Nephron (organoid): ENCODE results near the gene S100PBP.

Source experiments
- H3K27ac Mint-ChIP-seq, 3 experiments: 2 replicates each; pipeline ENCODE4 v1.8.0; 2020; ENCODE audit warnings: mixed read lengths in 3 of 3, mild to moderate bottlenecking in 2 of 3, moderate library complexity in 1 of 3
- H3K27me3 Mint-ChIP-seq: 2 replicates; pipeline ENCODE4 v1.8.0; 2021; ENCODE audit warnings: low read depth, mild to moderate bottlenecking, moderate library complexity, mixed read lengths
- H3K36me3 Mint-ChIP-seq: 2 replicates; pipeline ENCODE4 v1.8.0; 2020; ENCODE audit warnings: low read depth, mixed read lengths
- H3K4me1 Mint-ChIP-seq: 2 replicates; pipeline ENCODE4 v1.8.0; 2020; ENCODE audit warnings: mixed read lengths
- H3K4me3 Mint-ChIP-seq, 3 experiments: 2 replicates each; pipeline ENCODE4 v1.8.0; 2020; ENCODE audit warnings: mild to moderate bottlenecking in 3 of 3, mixed read lengths in 3 of 3, moderate library complexity in 2 of 3
- H3K9me3 Mint-ChIP-seq: 2 replicates; pipeline ENCODE4 v1.8.0; 2020; ENCODE audit warnings: mixed read lengths
- TF ChIP-seq, protein P1 (sequence below), 3 experiments: fragments of 200-600 bp; sonication (generic); IDR thresholded peaks; one replicate each; pipeline ENCODE4 v1.5.0; 2021; ENCODE audit warnings: antibody characterized with exemption in 3 of 3; ENCODE audit not compliant: unreplicated experiment in 3 of 3

S100PBP gene

DNA sequence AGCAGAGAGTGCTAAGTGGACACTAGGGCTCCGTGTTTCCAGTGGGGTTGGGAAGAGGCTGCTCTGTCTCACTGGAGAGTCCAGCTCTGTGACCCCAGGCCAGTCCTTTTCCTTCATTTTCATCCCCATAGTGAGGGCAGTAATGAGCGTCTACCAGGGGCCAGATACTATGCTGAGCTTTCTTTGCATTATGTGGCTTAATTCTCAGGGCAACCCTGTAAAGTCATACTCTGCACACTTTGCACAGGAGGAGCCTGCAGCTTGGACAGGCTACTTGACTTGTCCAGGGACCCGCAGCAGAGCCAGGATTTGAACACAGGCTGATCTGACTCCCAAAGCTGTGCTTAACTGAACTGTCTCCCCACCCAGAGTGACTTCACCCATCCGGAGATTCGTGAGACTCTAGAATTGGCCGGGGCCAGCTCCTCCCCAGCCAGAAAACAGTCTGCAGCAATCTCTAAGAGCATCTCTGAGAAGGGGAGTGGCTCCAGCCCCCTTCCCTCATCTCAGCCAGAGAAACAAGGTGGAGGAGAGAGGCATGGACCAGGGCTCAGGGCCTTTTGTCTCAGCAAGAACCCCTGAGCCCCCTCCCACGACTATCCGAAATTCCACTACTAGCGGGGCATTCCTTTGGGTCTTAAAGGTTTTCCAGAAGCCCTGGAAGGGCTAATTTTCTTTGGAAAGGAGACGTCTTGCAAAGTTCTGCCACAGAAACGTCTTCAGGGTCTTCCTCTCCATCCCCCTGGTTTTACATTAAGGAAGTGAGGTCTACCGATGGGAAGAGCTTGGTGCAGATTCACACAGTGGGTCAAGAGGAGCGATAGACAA, 54.1 kb downstream of the S100PBP start:
- H3K4me1 Mint-ChIP-seq: peaks cover 64% of the 10 kb centered on the region
- H3K36me3 Mint-ChIP-seq: peaks cover 18% of the 10 kb centered on the region
- peaks cover 22% of the 10 kb centered on the region for H3K27me3 Mint-ChIP-seq
- peak overlapping the region; percentile 82 to 95 (median 89) for H3K4me3 Mint-ChIP-seq
- TF ChIP-seq, protein P1, sequence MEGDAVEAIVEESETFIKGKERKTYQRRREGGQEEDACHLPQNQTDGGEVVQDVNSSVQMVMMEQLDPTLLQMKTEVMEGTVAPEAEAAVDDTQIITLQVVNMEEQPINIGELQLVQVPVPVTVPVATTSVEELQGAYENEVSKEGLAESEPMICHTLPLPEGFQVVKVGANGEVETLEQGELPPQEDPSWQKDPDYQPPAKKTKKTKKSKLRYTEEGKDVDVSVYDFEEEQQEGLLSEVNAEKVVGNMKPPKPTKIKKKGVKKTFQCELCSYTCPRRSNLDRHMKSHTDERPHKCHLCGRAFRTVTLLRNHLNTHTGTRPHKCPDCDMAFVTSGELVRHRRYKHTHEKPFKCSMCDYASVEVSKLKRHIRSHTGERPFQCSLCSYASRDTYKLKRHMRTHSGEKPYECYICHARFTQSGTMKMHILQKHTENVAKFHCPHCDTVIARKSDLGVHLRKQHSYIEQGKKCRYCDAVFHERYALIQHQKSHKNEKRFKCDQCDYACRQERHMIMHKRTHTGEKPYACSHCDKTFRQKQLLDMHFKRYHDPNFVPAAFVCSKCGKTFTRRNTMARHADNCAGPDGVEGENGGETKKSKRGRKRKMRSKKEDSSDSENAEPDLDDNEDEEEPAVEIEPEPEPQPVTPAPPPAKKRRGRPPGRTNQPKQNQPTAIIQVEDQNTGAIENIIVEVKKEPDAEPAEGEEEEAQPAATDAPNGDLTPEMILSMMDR (IDR thresholded peaks at IDR 0.05; ENCODE audit: unreplicated experiment in 3 of 3): no peak
- peak overlapping the region; percentile 93 to 97 (median 94) for H3K27ac Mint-ChIP-seq
- H3K9me3 Mint-ChIP-seq: no peaks in the 10 kb centered on the region

DNA sequence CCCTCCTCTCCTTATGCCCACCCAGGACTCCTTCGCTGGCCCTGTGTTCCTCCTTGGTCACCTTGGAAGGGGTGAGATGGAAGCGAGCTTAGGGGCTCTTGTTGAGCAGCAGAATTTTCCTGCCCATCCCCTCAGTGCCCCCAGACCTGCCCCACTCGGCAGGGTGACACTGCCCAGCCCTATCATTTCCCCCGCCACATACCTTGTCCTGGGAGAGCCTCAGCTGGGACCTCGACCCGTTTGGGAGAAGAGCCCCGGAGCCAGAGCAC, 54.7 kb downstream of the S100PBP start:
- TF ChIP-seq, protein P1 (IDR thresholded peaks at IDR 0.05; ENCODE audit: unreplicated experiment in 3 of 3): no peak
- Mint-ChIP-seq H3K36me3 (peaks cover 15% of the 10 kb centered on the region), H3K4me1 (peaks cover 59% of the 10 kb centered on the region), H3K27me3 (peaks cover 22% of the 10 kb centered on the region), H3K9me3 (no peaks in the 10 kb centered on the region), H3K4me3 (peak overlapping the region; percentile 82 to 95 (median 89)), H3K27ac (peak overlapping the region; percentile 93 to 97 (median 94))

DNA sequence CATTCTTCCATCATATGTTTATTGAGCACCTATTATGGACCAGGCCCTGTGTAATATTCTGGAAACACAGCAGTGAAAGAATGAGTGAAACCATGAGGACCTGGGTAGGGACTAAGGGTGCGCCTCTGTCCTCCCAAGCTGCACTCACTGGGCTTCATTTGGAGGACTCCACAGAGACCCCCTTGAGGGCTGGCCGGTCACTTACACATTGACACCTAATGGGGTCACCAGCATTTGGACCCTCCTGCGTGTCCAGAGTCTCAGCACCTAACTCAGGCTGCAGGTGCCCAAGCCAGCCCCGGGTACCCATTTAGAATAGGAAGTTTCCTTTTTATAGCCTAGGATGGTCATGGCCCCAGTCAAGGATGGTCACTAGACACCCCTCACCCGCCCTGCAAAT, 56.0 kb downstream of the S100PBP start:
- TF ChIP-seq, protein P1 (IDR thresholded peaks at IDR 0.05; ENCODE audit: unreplicated experiment in 3 of 3): no peak
- Mint-ChIP-seq H3K4me3 (no peak overlapping the region), H3K4me1 (peaks cover 62% of the 10 kb centered on the region), H3K9me3 (no peaks in the 10 kb centered on the region), H3K36me3 (peaks cover 4% of the 10 kb centered on the region), H3K27ac (no peak overlapping the region), H3K27me3 (peaks cover 29% of the 10 kb centered on the region)

DNA sequence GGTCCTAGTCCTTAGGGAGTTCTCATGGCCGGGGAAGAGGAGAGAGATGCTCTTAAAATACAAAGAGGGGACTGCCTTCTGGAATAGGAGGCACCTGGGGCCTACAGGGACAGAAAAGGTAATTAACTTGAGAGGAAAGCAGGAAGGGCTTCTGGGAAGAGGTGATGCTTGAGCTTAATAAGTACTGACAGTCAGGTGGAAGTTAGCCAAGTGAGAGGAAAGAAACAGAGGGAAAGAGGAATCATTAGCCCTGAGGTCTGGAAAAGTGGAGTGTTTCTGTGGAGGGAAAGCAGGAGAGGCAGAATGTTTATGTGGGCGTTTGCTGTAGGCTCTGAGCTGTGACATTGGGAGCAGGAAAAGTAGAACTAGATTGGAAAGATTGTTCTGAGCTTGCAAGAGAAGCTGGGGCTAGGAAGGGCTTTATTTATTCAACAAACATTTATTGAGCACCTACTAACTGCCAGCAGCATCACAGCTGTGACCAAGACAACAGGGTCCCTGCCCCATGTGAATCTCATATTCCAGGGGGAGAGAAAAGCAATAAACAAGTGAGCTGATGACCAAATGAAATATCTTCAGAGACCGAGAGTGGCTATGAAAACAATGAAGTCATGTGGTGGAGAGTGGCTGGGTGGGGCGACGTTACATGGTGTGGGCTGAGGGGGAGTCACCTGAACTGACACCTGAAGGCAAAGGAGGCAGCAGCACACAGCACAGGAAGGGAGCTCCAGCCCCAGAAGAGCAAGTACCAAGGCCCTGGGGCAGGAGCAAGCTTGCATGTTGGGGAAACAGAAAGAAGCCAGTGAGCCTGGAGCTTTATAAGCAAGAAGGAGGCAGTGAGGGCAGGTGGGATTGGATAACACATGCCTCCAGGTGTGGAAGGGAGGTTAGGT, 57.7 kb downstream of the S100PBP start:
- H3K27me3 Mint-ChIP-seq: peaks cover 21% of the 10 kb centered on the region
- H3K4me3 Mint-ChIP-seq: peak overlapping the region in 2 of 3 experiments; percentile 9 to 11
- peak overlapping the region; percentile 10 to 43 (median 27) for H3K27ac Mint-ChIP-seq
- peaks cover 47% of the 10 kb centered on the region for H3K4me1 Mint-ChIP-seq
- no peaks in the 10 kb centered on the region for H3K36me3 Mint-ChIP-seq
- TF ChIP-seq, protein P1 (IDR thresholded peaks at IDR 0.05; ENCODE audit: unreplicated experiment in 3 of 3): no peak
- no peaks in the 10 kb centered on the region for H3K9me3 Mint-ChIP-seq

DNA sequence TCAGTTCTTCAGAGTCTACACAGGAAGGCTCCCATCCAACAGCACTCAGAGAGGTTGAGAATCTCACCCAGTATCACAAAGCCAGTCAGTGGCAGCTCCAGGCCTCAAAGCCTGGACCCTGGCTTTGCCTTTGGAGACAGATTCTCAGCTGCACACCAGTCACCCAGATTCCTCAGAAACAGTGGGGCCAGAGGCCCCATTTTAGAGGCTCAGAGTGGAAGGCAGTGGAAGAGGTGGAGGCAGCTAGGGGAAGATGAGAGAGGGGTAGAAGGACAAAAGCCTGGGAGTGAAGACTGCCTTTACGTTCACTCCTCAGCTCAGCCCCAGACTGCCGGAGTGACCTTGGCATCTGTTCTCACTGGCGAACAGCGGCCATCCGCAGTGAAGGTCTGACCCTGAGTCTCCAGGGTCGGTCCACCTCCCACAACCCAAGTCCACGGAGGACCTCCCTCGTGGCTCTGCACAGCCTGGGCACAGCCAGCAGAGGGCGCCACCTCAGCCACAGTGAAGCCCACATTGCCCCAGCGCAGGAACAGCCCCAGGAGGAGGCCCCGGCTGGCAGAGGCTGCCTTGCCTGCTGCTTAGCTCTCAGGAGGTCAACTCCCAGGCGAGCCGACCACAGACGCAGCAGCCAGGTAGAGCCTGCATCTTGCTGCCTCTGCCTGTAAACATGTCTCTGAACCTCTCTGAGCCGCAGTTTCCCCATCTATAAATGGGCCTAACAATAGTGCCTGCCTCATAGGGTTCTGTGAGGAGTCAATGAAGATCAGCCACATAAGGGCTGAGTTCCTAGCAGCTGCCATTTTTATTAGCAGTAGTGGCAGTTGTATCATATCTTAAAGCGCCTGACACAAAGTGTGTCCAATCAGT, 59.1 kb downstream of the S100PBP start:
- Mint-ChIP-seq H3K27ac (no peak overlapping the region), H3K9me3 (no peaks in the 10 kb centered on the region), H3K27me3 (peaks cover 19% of the 10 kb centered on the region), H3K4me3 (no peak overlapping the region), H3K36me3 (no peaks in the 10 kb centered on the region), H3K4me1 (peaks cover 41% of the 10 kb centered on the region)
- TF ChIP-seq, protein P1 (IDR thresholded peaks at IDR 0.05; ENCODE audit: unreplicated experiment in 3 of 3): peak; percentile 45 to 57 (median 46)
